Testis (tissue), 2 donors: Measurements from ENCODE around the gene AUTS2.

ENCODE experiments used
- POLR2A ChIP-seq: fragments of 450-650 bp; IDR thresholded peaks from one replicate; pipeline ENCODE4 v1.6.1; 2017; ENCODE audit warnings: antibody characterized with exemption, mild to moderate bottlenecking, moderate library complexity
- TF ChIP-seq, protein P1 (sequence below), 3 experiments: fragments of 450-650 bp in 2 of 3; fragments of 200-600 bp in 1 of 3; sonication (generic) in 1 of 3; IDR thresholded peaks; one replicate each; pipeline ENCODE4 v1.5.1; 2016 to 2019; ENCODE audit warnings: antibody characterized with exemption in 3 of 3, mild to moderate bottlenecking in 2 of 3, moderate library complexity in 1 of 3

DNA sequence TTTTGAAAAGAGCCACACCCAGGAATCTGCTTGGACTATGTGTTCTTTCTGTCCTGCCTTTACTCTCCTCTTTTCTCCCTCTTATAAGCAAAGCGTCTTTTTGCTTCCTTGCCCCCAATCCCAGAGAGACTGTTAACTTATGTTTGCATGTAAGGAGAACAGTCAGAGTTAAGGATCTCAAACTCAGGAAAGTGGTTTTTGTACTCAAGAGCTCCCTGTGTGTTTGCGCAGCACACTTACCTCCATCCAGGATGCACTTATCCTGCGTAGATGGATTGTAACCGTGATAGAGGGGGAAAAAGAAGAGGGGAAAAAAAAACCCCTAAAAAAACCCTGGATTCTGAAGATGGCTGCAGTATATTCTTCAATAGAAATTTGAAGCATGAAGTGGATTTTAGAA lies 228.9 kb downstream of the AUTS2 start:
- TF ChIP-seq, protein P1, sequence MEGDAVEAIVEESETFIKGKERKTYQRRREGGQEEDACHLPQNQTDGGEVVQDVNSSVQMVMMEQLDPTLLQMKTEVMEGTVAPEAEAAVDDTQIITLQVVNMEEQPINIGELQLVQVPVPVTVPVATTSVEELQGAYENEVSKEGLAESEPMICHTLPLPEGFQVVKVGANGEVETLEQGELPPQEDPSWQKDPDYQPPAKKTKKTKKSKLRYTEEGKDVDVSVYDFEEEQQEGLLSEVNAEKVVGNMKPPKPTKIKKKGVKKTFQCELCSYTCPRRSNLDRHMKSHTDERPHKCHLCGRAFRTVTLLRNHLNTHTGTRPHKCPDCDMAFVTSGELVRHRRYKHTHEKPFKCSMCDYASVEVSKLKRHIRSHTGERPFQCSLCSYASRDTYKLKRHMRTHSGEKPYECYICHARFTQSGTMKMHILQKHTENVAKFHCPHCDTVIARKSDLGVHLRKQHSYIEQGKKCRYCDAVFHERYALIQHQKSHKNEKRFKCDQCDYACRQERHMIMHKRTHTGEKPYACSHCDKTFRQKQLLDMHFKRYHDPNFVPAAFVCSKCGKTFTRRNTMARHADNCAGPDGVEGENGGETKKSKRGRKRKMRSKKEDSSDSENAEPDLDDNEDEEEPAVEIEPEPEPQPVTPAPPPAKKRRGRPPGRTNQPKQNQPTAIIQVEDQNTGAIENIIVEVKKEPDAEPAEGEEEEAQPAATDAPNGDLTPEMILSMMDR (IDR thresholded peaks at IDR 0.05) = no peak
- no peak for TF ChIP-seq POLR2A
